A549 (cell line): ENCODE data around the gene MRPL34. TPM values are rescaled to one million over a fixed set of nuclear protein-coding genes. Genes with fewer than 3 reads are reported as not detected.

Source experiments
- ATAC-seq, 2 experiments: fragments of 200-7000 bp in 1 of 2; fragments of >200 bp in 1 of 2; cut with Nextera tagmentation in 1 of 2; cut with Tn5 transposase in 1 of 2; 3 replicates each; pipeline versions ENCODE4 v1.8.0 to v1.9.1; 2018 to 2020; ENCODE audit warnings: mild to moderate bottlenecking in 1 of 2, moderate library complexity in 1 of 2
- CTCF ChIA-PET: fragments of 300-600 bp; sonication (Branson Sonifier 250); formaldehyde crosslinking; extraction: SDS; loops from one replicate; lab custom pipeline; 2021; ENCODE audit warnings: antibody characterized with exemption, inconsistent platforms; lab: Yijun Ruan, JAX
- POLR2A ChIA-PET: fragments of 350-600 bp; formaldehyde crosslinking; extraction: SDS; loops from one replicate; lab custom pipeline; 2021; ENCODE audit warnings: antibody characterized with exemption, inconsistent platforms; lab: Yijun Ruan, JAX
- DNase-seq, 2 experiments: peaks; one replicate each; pipeline versions ENCODE4 v3.0.0 to v3.0.0-alpha.2; 2011 to 2016; ENCODE audit warnings: low read depth in 1 of 2, low spot score in 1 of 2
- FAIRE-seq: peaks from 2 replicates; lab custom pipeline; 2011; peaks lifted over from hg19 to GRCh38; lab: Jason Lieb, UNC
- H3K27ac ChIP-seq, 2 experiments: fragments of >200 bp; sonication (Bioruptor Twin); formaldehyde crosslinking; 3 replicates each; pipeline ENCODE4 v1.5.1; 2016 to 2017
- H3K4me1 ChIP-seq: fragments of >200 bp; sonication (Bioruptor Twin); formaldehyde crosslinking; 3 replicates; pipeline ENCODE4 v1.6.1; 2016
- H3K4me2 ChIP-seq: fragments of >200 bp; sonication (Bioruptor Twin); formaldehyde crosslinking; 3 replicates; pipeline ENCODE4 v1.6.1; 2016
- H3K4me3 ChIP-seq: fragments of >200 bp; sonication (Bioruptor Twin); formaldehyde crosslinking; 3 replicates; pipeline ENCODE4 v1.5.1; 2016
- H3K9me3 ChIP-seq: fragments of >200 bp; sonication (Bioruptor Twin); formaldehyde crosslinking; 3 replicates; pipeline ENCODE4 v1.6.1; 2016
- CHD2 ChIP-seq: fragments of 150-350 bp; IDR thresholded peaks from 2 replicates; pipeline ENCODE4 v1.6.1; 2014; ENCODE audit warnings: low read length; ENCODE audit not compliant: partially characterized antibody
- CHD4 ChIP-seq: fragments of 200-600 bp; sonication (generic); IDR thresholded peaks from 2 replicates; pipeline ENCODE4 v1.6.1; 2016; ENCODE audit warnings: antibody characterized with exemption, mild to moderate bottlenecking, borderline replicate concordance
- EHF ChIP-seq: fragments of 250-450 bp; sonication (Bioruptor Pico); IDR thresholded peaks from 2 replicates; pipeline ENCODE4 v1.5.0; 2020; ENCODE audit warnings: mild to moderate bottlenecking
- ESRRA ChIP-seq: fragments of 150-350 bp; IDR thresholded peaks from 2 replicates; pipeline ENCODE4 v1.6.1; 2014; ENCODE audit warnings: mild to moderate bottlenecking, low read length, borderline replicate concordance
- HDAC2 ChIP-seq: fragments of 200-600 bp; sonication (generic); IDR thresholded peaks from 2 replicates; pipeline ENCODE4 v1.6.1; 2016
- HEYL ChIP-seq: fragments of 250-450 bp; sonication (Bioruptor Pico); IDR thresholded peaks from 2 replicates; pipeline ENCODE4 v1.8.0; 2021; ENCODE audit warnings: mild to moderate bottlenecking, moderate library complexity
- JUNB ChIP-seq: fragments of >200 bp; sonication (Bioruptor Twin); formaldehyde crosslinking; IDR thresholded peaks from 2 replicates; pipeline ENCODE4 v1.6.1; 2016
- KDM1A ChIP-seq: fragments of 200-600 bp; sonication (generic); IDR thresholded peaks from 2 replicates; pipeline ENCODE4 v1.6.1; 2016; ENCODE audit warnings: low read depth, mild to moderate bottlenecking
- KDM5A ChIP-seq: fragments of 200-600 bp; sonication (generic); IDR thresholded peaks from 2 replicates; pipeline ENCODE4 v1.6.1; 2016; ENCODE audit warnings: antibody characterized with exemption, mild to moderate bottlenecking
- MAZ ChIP-seq: fragments of 150-350 bp; IDR thresholded peaks from 2 replicates; pipeline ENCODE4 v1.6.1; 2014; ENCODE audit warnings: antibody characterized with exemption, low read depth, low read length, borderline replicate concordance
- MYC ChIP-seq: IDR thresholded peaks from 2 replicates; pipeline ENCODE4 v1.6.1; 2012; ENCODE audit warnings: mild to moderate bottlenecking, inconsistent platforms, low read length, improper control_type of control experiment, borderline replicate concordance
- POLR2A ChIP-seq: IDR thresholded peaks from 2 replicates; pipeline ENCODE4 v1.6.1; 2012; ENCODE audit warnings: mild to moderate bottlenecking, low read length
- POLR2AphosphoS2 ChIP-seq: conservative IDR thresholded peaks from 2 replicates; pipeline ENCODE4 v1.6.1; 2012; ENCODE audit warnings: low read length, improper control_type of control experiment, inconsistent platforms
- ZSCAN20 ChIP-seq: fragments of 250-450 bp; sonication (Bioruptor Pico); IDR thresholded peaks from 2 replicates; pipeline ENCODE4 v1.8.0; 2022; ENCODE audit warnings: mild to moderate bottlenecking, moderate library complexity
- WGBS: methylation state at CpG from one replicate; pipeline ENCODE4 v1.1.6; 2017; ENCODE audit errors: missing lambda C conversion rate; 5-methylcytosine and 5-hydroxymethylcytosine counted together
- polyA plus RNA-seq, 4 experiments: library from polyadenylated mRNA; depleted of rRNA in 3 of 4; stranded (reverse); fragments of >200 nt; fragmentation: RNase III in 1 of 4; extraction: RNeasy Plus Mini Kit Qiagen cat#74134 plus additional on column Dnase treatment in 1 of 4; gene quantifications; 2 replicates in 3 of 4; 3 replicates in 1 of 4; pipeline ENCODE4 v1.2.3, GENCODE V29; 2011 to 2017
- TF ChIP-seq, protein P1 (sequence below): fragments of 200-600 bp; sonication (generic); IDR thresholded peaks from 2 replicates; pipeline ENCODE4 v1.6.1; 2016; ENCODE audit warnings: antibody characterized with exemption, mild to moderate bottlenecking, moderate library complexity
- TF ChIP-seq, protein P2 (sequence below): IDR thresholded peaks from 2 replicates; pipeline ENCODE4 v1.6.1; 2012
- TF ChIP-seq, protein P3 (sequence below): IDR thresholded peaks from 2 replicates; pipeline ENCODE4 v1.6.1; 2012

MRPL34 gene
- polyA plus RNA-seq, 2 of the 4 experiments (the other 2 are of a cell fraction) = 28.1 to 56.1 TPM

DNA sequence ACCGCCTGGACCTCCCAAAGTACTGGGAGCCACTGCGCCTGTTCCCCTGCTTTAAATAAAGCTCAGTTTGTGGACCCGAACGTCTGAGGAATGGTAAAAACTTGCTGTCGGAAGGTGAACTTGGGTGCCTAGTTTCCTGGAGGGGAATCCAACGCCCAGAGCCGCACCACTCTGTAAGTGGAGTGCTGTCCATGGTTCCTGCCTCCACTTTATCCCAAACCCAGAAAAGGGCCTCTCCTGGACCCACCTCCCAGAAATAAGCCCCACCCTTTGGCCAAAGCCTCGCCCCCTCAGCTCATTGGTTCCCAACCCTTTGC is 26.6 kb downstream of the MRPL34 start:
- H3K9me3 ChIP-seq = no peaks in the 10 kb centered on the region
- FAIRE-seq (no peak), DNase-seq (no peak), ATAC-seq (no peak)
- CTCF ChIA-PET = interaction anchor here (0.7 to 2.5 kb wide), 8 partner anchors 10 to 133 kb away, joined by 3 to 9 read pairs (median 3); partner anchors contain the start of genes DDA1 and MRPL34
- H3K4me3 ChIP-seq = no peak overlapping the region
- no peak overlapping the region for H3K4me2 ChIP-seq
- no peak overlapping the region for H3K27ac ChIP-seq
- peaks cover 14% of the 10 kb centered on the region for H3K4me1 ChIP-seq
- TF ChIP-seq ZSCAN20 (CRISPR knock-in tag) (no peak), JUNB (no peak), KDM5A (no peak), CHD2 (no peak), CHD4 (no peak), ESRRA (no peak)
- TF ChIP-seq, protein P1, sequence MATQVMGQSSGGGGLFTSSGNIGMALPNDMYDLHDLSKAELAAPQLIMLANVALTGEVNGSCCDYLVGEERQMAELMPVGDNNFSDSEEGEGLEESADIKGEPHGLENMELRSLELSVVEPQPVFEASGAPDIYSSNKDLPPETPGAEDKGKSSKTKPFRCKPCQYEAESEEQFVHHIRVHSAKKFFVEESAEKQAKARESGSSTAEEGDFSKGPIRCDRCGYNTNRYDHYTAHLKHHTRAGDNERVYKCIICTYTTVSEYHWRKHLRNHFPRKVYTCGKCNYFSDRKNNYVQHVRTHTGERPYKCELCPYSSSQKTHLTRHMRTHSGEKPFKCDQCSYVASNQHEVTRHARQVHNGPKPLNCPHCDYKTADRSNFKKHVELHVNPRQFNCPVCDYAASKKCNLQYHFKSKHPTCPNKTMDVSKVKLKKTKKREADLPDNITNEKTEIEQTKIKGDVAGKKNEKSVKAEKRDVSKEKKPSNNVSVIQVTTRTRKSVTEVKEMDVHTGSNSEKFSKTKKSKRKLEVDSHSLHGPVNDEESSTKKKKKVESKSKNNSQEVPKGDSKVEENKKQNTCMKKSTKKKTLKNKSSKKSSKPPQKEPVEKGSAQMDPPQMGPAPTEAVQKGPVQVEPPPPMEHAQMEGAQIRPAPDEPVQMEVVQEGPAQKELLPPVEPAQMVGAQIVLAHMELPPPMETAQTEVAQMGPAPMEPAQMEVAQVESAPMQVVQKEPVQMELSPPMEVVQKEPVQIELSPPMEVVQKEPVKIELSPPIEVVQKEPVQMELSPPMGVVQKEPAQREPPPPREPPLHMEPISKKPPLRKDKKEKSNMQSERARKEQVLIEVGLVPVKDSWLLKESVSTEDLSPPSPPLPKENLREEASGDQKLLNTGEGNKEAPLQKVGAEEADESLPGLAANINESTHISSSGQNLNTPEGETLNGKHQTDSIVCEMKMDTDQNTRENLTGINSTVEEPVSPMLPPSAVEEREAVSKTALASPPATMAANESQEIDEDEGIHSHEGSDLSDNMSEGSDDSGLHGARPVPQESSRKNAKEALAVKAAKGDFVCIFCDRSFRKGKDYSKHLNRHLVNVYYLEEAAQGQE = peak; percentile 27; the same call in 1 of the 2 replicates
- TF ChIP-seq, all 56 proteins: peak for 1
- POLR2A ChIA-PET = interaction anchor here (0.6 kb wide), 1 partner anchor 291 kb away, joined by 4 read pairs; no protein-coding TSS in a partner anchor
- 94% methylated on average over 6 of the region's 8 CpGs for WGBS

DNA sequence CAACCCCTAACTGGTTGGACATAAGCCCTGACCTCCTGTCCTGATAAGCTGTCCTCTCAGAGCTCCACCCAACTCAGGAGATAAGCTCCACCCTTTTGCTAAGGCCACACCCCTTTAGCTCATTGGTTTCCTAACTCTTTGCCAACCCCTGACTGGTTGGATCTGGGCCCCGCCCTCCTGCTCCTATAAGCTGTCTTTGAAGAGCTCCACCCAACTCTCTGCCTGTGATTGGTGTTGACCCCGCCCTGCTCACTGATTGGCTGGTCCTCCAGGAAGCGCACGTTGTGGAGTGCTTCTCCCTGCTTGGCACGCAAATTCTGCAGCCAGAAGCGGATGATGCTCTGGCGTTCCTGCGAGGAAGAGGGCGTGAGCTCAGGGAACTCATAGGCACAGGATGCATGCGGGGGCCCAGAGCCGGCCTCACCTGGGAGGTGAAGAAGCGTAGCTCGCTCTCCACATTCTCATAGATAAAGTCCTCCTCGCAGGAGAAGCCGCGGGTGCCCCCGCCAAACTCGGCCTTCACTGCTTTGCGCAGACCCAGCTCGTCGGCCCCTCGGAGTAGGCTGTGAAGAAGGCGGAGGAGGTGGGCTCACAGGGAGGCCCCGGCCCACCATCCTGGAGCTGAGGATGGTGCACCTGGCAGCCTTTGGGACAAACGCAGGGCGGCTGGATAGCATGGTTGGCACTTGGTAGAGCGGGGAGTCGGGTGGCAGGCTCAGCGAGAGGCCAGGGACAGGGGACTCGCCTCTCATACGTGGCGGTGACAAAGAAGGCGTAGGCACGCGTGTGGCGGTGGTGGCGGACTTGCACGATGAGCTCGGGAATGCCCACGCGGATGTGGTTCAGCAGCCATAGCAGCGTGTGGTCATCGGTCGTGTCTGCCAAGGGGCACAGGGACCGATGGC is 27.3 kb downstream of the MRPL34 start:
- Histone ChIP-seq H3K4me3 (no peak overlapping the region), H3K27ac (peak overlapping the region in 1 of 2 experiments; percentile 98; a peak in 3 of 6 replicates), H3K4me2 (peak overlapping the region; percentile 84), H3K4me1 (peaks cover 14% of the 10 kb centered on the region), H3K9me3 (no peaks in the 10 kb centered on the region)
- POLR2A ChIA-PET = interaction anchor here (0.6 to 1.0 kb wide), 4 partner anchors 20 to 292 kb away, joined by 3 to 4 read pairs (median 4); partner anchors contain the start of genes BABAM1 and MRPL34
- TF ChIP-seq JUNB (no peak), EHF (CRISPR knock-in tag) (no peak), HEYL (CRISPR knock-in tag) (no peak), POLR2A (no peak), MAZ (no peak), MYC (no peak)
- TF ChIP-seq, protein P2, sequence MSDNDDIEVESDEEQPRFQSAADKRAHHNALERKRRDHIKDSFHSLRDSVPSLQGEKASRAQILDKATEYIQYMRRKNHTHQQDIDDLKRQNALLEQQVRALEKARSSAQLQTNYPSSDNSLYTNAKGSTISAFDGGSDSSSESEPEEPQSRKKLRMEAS = no peak
- TF ChIP-seq, protein P3, sequence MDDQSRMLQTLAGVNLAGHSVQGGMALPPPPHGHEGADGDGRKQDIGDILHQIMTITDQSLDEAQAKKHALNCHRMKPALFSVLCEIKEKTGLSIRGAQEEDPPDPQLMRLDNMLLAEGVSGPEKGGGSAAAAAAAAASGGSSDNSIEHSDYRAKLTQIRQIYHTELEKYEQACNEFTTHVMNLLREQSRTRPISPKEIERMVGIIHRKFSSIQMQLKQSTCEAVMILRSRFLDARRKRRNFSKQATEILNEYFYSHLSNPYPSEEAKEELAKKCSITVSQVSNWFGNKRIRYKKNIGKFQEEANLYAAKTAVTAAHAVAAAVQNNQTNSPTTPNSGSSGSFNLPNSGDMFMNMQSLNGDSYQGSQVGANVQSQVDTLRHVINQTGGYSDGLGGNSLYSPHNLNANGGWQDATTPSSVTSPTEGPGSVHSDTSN = no peak
- CTCF ChIA-PET = interaction anchor here (0.8 to 2.5 kb wide), 9 partner anchors 10 to 57 kb away, joined by 3 to 9 read pairs (median 3); partner anchors contain the start of genes DDA1 and MRPL34
- ATAC-seq (peak in 1 of 2 experiments; percentile 6; a peak in 3 of 6 replicates), FAIRE-seq (no peak), DNase-seq (peak; percentile 41 to 90)
- WGBS = 93% methylated on average over 25 of the region's 45 CpGs

DNA sequence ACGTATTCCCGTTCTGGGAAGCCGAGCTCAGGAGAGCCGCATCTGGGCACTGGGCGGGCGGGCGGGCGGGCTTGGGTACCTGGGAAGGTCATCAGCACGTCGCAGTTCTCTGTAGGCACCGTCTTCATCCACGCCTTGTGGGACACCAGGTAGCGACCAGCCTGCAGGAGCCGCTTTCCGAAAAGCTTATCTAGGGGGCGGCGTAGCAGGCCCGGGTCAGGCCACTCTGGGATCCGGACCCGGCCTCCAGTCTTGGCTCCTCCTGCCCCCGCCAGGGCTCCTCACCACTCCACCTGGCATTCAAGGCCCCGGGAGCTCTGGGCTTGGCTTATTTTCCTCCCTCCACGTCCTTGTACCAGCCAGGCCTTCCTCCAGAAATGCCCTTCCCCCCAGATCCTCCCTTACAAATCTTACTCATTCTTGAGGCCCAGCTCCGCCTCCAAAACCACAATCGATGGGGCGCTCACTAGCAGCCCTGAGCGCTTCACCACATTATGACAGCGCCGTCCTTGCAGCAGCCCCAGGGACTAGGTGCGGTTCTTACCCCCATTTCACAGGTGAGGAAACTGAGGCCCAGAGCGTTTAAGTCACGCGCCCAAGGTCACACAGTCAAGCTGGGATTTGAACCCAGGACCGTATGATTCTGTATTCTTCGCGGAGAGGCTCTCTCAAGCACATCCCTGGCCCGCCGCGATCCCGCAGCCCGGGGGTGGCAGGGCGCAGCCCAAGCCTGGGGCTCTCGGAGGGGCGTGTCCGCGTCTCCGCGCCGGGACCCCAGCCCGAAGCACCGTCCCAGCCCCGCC is 28.1 kb downstream of the MRPL34 start:
- Histone ChIP-seq H3K4me3 (peak overlapping the region; percentile 69), H3K4me1 (peaks cover 21% of the 10 kb centered on the region), H3K4me2 (peak overlapping the region; percentile 84), H3K27ac (peak overlapping the region; percentile 82 to 98), H3K9me3 (no peaks in the 10 kb centered on the region)
- FAIRE-seq (no peak), DNase-seq (peak; percentile 38 to 67), ATAC-seq (no peak)
- ChIA-PET POLR2A (interaction anchor here (0.6 to 1.0 kb wide), 4 partner anchors 21 to 67 kb away, joined by 3 to 4 read pairs (median 4); partner anchors contain the start of genes BABAM1, DDA1 and MRPL34), CTCF (interaction anchor here (0.8 to 2.5 kb wide), 5 partner anchors 17 to 52 kb away, joined by 3 to 9 read pairs (median 6); partner anchors contain the start of gene DDA1)
- WGBS = 40% methylated on average over 25 of the region's 52 CpGs
- peak; percentile 4; the same call in 1 of the 2 replicates for TF ChIP-seq ESRRA
- TF ChIP-seq POLR2AphosphoS2 = no peak
- no peak for TF ChIP-seq HEYL (CRISPR knock-in tag)
- TF ChIP-seq HDAC2 = 0 out of 2 replicates have a peak, but pooled peaks have one; percentile 33
- TF ChIP-seq KDM1A = peak; percentile 86; the same call in 1 of the 2 replicates
